Mesothelial cell of epicardium (in vitro differentiated cells): Measurements from ENCODE around the gene PDGFC. TPM values are rescaled to one million over a fixed set of nuclear protein-coding genes. Genes with fewer than 3 reads are reported as not detected.

Source experiments
- DNase-seq, 2 experiments: peaks; one replicate each; pipeline ENCODE4 v3.0.0; 2021; ENCODE audit warnings: low spot score in 2 of 2; ENCODE audit not compliant: unreplicated experiment in 2 of 2
- H3K27ac Mint-ChIP-seq: 2 replicates; pipeline ENCODE4 v1.8.0; 2021; ENCODE audit warnings: mixed read lengths
- H3K27me3 Mint-ChIP-seq: 2 replicates; pipeline ENCODE4 v1.8.0; 2021; ENCODE audit warnings: low read depth, mixed read lengths
- H3K36me3 Mint-ChIP-seq: 2 replicates; pipeline ENCODE4 v1.8.0; 2021; ENCODE audit warnings: mixed read lengths
- H3K4me1 Mint-ChIP-seq: 2 replicates; pipeline ENCODE4 v1.8.0; 2021; ENCODE audit warnings: mixed read lengths
- H3K4me3 Mint-ChIP-seq: 2 replicates; pipeline ENCODE4 v1.8.0; 2021; ENCODE audit warnings: mild to moderate bottlenecking, moderate library complexity, mixed read lengths
- H3K9me3 Mint-ChIP-seq: 2 replicates; pipeline ENCODE4 v1.8.0; 2021; ENCODE audit warnings: mixed read lengths
- total RNA-seq: library from RNA; stranded (reverse); gene quantifications from 3 replicates; pipeline ENCODE4 v1.2.1, GENCODE V29; 2021
- TF ChIP-seq, protein P1 (sequence below): fragments of 200-600 bp; sonication (generic); IDR thresholded peaks from one replicate; pipeline ENCODE4 v1.5.0; 2021; ENCODE audit warnings: antibody characterized with exemption; ENCODE audit not compliant: unreplicated experiment

The PDGFC gene
- total RNA-seq, 1 donor from 2014 or later = 83.5 TPM

DNA sequence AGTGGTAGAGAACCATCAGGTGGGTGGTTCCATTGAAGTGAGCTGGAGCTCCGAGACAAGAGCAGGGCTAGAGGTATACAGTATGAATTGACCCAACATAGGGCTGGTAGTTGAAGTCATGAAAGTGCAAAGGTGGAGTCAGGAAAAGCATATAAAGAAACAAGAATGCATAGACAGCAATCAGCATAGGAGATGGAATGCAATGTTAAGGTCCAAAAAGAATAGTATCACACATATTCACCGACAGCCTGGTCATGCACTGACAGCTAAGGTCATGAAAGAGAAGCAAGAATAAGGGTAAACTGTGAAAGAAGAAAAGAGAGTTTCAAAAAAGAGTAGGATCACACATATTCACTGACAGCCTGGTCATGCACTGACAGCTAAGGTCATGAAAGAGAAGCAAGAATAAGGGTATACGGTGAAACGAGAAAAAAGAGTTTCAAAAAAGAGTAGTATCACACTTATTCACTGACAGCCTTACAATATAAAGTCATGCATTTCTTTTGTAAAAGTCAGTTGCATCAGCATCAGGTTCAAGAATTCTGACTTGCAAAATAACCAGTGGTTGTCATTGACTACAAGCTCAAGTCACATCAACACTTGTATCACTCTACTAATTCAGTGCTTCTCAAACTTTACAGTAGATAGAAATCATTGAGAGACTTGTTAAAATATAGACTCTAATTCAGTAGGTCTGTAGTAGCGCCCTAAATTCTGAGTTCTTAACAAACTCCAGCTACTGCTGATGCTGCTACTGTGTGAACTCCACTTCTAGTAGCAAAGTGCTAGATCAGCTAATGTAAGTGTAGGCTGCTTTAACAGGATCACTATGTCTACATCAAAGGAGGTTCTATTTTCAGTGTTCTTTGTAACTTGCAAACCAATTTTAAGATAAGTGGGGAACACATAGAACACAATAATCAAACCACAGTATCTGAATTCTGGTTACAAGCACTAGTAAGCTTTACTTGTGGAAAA lies 221.9 kb downstream of the PDGFC start:
- Mint-ChIP-seq H3K36me3 (peaks cover 6% of the 10 kb centered on the region), H3K27ac (no peak overlapping the region), H3K27me3 (no peaks in the 10 kb centered on the region), H3K4me3 (no peak overlapping the region), H3K9me3 (peaks cover 14% of the 10 kb centered on the region), H3K4me1 (peaks cover 17% of the 10 kb centered on the region)
- DNase-seq = no peak
- TF ChIP-seq, protein P1, sequence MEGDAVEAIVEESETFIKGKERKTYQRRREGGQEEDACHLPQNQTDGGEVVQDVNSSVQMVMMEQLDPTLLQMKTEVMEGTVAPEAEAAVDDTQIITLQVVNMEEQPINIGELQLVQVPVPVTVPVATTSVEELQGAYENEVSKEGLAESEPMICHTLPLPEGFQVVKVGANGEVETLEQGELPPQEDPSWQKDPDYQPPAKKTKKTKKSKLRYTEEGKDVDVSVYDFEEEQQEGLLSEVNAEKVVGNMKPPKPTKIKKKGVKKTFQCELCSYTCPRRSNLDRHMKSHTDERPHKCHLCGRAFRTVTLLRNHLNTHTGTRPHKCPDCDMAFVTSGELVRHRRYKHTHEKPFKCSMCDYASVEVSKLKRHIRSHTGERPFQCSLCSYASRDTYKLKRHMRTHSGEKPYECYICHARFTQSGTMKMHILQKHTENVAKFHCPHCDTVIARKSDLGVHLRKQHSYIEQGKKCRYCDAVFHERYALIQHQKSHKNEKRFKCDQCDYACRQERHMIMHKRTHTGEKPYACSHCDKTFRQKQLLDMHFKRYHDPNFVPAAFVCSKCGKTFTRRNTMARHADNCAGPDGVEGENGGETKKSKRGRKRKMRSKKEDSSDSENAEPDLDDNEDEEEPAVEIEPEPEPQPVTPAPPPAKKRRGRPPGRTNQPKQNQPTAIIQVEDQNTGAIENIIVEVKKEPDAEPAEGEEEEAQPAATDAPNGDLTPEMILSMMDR = no peak

DNA sequence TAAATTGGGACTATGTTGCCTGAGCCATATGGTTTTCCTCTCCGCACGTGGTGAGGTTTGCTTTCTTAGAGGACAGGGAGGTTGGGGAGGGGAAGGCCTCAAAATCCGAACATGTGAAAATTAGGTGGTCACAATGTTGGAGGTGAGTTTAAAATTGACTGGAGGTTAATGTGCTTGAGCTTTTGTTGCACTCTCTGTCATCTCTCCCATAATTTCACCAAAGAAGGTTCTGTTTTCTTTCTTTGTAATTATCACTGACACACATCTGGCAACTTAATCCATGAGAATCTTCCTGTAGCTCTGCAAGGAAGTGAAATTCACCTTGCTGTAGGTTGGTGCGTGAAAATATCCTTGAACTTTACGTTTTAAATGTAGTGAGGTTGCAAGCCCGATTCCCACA lies 225.5 kb downstream of the PDGFC start:
- Mint-ChIP-seq H3K4me3 (no peak overlapping the region), H3K36me3 (peaks cover 15% of the 10 kb centered on the region), H3K27ac (peak overlapping the region; percentile 19), H3K4me1 (peaks cover 15% of the 10 kb centered on the region), H3K27me3 (no peaks in the 10 kb centered on the region), H3K9me3 (peaks cover 28% of the 10 kb centered on the region)
- TF ChIP-seq, protein P1 = no peak
- DNase-seq = no peak

DNA sequence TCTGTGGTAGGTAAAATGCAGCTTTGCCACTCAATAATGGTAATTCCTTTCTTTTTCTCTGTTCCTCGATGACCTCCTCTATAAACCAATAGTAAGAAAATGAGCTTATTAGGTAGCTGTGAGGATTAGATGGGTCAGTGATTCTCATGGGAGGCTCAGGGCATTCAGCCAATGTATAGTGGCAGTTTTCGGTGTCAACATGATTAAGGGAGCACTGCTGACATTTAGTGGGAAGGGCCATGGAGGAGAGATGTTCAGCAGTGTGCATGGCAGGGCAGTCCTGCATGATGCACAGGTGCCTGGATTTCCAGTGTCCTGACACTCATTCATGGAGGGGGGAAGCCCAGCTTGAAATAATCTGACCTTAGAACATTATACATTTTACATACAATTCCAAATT lies 232.8 kb downstream of the PDGFC start:
- peaks cover 10% of the 10 kb centered on the region for H3K36me3 Mint-ChIP-seq
- TF ChIP-seq, protein P1 = no peak
- no peak overlapping the region for H3K4me3 Mint-ChIP-seq
- no peaks in the 10 kb centered on the region for H3K27me3 Mint-ChIP-seq
- DNase-seq = no peak
- no peak overlapping the region for H3K27ac Mint-ChIP-seq
- peaks cover 26% of the 10 kb centered on the region for H3K9me3 Mint-ChIP-seq
- peaks cover 9% of the 10 kb centered on the region for H3K4me1 Mint-ChIP-seq

DNA sequence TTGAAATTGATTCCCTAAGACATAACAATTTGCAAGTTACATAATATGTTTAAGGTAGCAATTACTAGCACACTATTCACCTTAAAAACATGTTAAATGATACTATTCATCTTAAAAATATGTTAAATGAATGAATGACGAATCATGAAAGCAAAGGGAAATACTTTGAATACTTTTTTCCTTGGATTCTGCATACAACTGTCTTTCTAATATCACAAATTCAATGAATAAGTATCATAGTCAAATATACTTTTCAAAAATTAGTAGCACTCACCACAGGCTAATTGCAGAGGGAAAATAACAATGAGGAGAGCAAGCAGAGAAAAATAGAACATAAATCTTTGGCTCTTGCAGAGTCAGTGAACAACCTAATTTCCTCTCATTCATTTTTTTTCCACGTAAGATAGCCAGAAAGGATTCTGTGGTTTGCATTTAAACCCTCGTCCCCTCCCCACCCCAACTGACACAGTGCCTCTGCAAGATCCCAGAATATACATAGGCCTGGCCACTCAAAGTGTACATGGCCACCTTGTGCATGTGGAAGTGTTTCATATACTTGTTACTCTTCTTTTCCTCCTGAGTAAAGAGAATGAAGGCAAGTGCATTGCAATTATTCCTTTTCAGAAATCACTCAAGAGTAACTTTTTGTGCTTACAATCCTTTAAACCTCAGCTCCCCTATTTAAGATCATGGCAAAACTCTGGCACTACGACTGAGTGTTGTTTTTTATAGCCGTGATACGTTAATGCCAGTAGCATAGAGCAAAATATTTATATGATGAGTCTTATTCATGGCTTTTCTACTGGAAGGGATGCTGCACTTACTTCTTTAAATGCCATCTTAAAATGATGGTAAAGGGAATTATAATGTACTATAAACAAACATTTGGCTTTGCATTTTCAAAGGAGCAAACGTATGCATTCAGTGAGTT lies 236.4 kb downstream of the PDGFC start:
- TF ChIP-seq, protein P1 = no peak
- no peak for DNase-seq
- H3K4me3 Mint-ChIP-seq = no peak overlapping the region
- no peaks in the 10 kb centered on the region for H3K27me3 Mint-ChIP-seq
- peaks cover 16% of the 10 kb centered on the region for H3K36me3 Mint-ChIP-seq
- peaks cover 9% of the 10 kb centered on the region for H3K4me1 Mint-ChIP-seq
- H3K9me3 Mint-ChIP-seq = peaks cover 41% of the 10 kb centered on the region
- H3K27ac Mint-ChIP-seq = no peak overlapping the region

GRCh38 chr4:156733582-156733981 lies 238.0 kb downstream of the PDGFC start:
- H3K36me3 Mint-ChIP-seq = peaks cover 16% of the 10 kb centered on the region
- TF ChIP-seq, protein P1 = no peak
- peaks cover 9% of the 10 kb centered on the region for H3K4me1 Mint-ChIP-seq
- H3K27ac Mint-ChIP-seq = no peak overlapping the region
- no peak overlapping the region for H3K4me3 Mint-ChIP-seq
- H3K9me3 Mint-ChIP-seq = peaks cover 51% of the 10 kb centered on the region
- no peak for DNase-seq
- H3K27me3 Mint-ChIP-seq = no peaks in the 10 kb centered on the region
